Measurements from ENCODE around the gene SMARCA5. TPM values are rescaled to one million over a fixed set of nuclear protein-coding genes. Genes with fewer than 3 reads are reported as not detected.

Gene SMARCA5
- total and polyA plus RNA-seq, 10 of the 15 experiments (the other 5 are each of a cell fraction or from before 2014, with no cell fraction given), result 21.7 to 69.6 (median 37.4) TPM

- ChIA-PET SMC1A (ENCODE audit: uncharacterized antibody, unreplicated experiment) (interaction anchor here (0.9 to 1.6 kb wide), 5 partner anchors 11 to 111 kb away, joined by 3 read pairs; no protein-coding TSS in a partner anchor), RAD21 (ENCODE audit: unreplicated experiment) (interaction anchor here (0.6 to 2.2 kb wide), 4 partner anchors 24 to 137 kb away, joined by 3 to 9 read pairs (median 4); no protein-coding TSS in a partner anchor), POLR2A (interaction anchor here (0.6 to 1.5 kb wide), 6 partner anchors 12 to 324 kb away, joined by 4 to 10 read pairs (median 5); no protein-coding TSS in a partner anchor), CTCF (interaction anchor here (0.6 to 1.7 kb wide), 3 partner anchors 9 to 313 kb away, joined by 3 to 4 read pairs (median 3); no protein-coding TSS in a partner anchor)
- peak; percentile 36 for ATAC-seq
- Histone ChIP-seq H2AFZ (ENCODE audit: control insufficient read depth, low read depth, low read length) (peak overlapping the region; percentile 77), H3K79me2 (ENCODE audit: control insufficient read depth, insufficient read depth, low read length) (peaks cover 44% of the 10 kb centered on the region), H3K4me1 (ENCODE audit: control insufficient read depth, insufficient read depth, low read length) (no peaks in the 10 kb centered on the region), H3K27me3 (replicated peaks in 1 of 2; ENCODE audit: control insufficient read depth in 2 of 2, insufficient read depth in 2 of 2, low read length in 1 of 2) (no peaks in the 10 kb centered on the region; a peak in 1 of 4 replicates), H4K20me1 (ENCODE audit: control insufficient read depth, insufficient read depth) (no peaks in the 10 kb centered on the region), H3K9me3 (replicated peaks; ENCODE audit: control insufficient read depth, insufficient read depth, low read length) (no peaks in the 10 kb centered on the region), H3K9ac (ENCODE audit: control insufficient read depth, insufficient read depth, low read length) (peak overlapping the region; percentile 78), H3K4me2 (ENCODE audit: control insufficient read depth, insufficient read depth) (peak overlapping the region; percentile 17), H3K27ac (ENCODE audit: control insufficient read depth, insufficient read depth) (peak overlapping the region; percentile 88; the same call in 1 of the 2 replicates), H3K36me3 (ENCODE audit: control insufficient read depth in 2 of 2, insufficient read depth in 2 of 2, low read length in 1 of 2) (peaks cover 0 to 4% of the 10 kb centered on the region in 2 experiments; a peak in 1 of 4 replicates), H3K4me3 (peak overlapping the region; percentile 94)
- DNase-seq (ENCODE audit: low read depth, low spot score), result no peak
- BruUV-seq (replicated peaks), result no TSS peak
- WGBS (ENCODE audit: insufficient coverage, insufficient replicate concordance, low lambda C conversion rate, missing lambda C conversion rate), result 2% methylated on average over 17 of the region's 18 CpGs
- intact Hi-C loops (cut with micrococcal nuclease; ENCODE audit: unreplicated experiment), result loop anchor here (1.0 to 2.0 kb wide), 2 partner anchors 109 to 324 kb away; no protein-coding TSS in a partner anchor
- FAIRE-seq, result no peak
- in situ Hi-C loops (cut with MboI), result no loop called here
- TF ChIP-seq CBX5 (IDR thresholded peaks at IDR 0.05; ENCODE audit: low read depth), result 0 out of 2 replicates have a peak, but pooled peaks have one; percentile 38
- no peak for TF ChIP-seq YY1 (IDR thresholded peaks at IDR 0.05; ENCODE audit: low read depth, low read length)
- TF ChIP-seq ZNF384 (IDR thresholded peaks at IDR 0.05; ENCODE audit: borderline replicate concordance, low read depth, low read length), result peak; percentile 85
- 0 out of 2 replicates have a peak, but pooled peaks have one; percentile 31 for TF ChIP-seq NKRF (conservative IDR thresholded peaks at IDR 0.05)
- TF ChIP-seq MYB (IDR thresholded peaks at IDR 0.05; ENCODE audit: borderline replicate concordance, low read depth, low read length), result no peak
- TF ChIP-seq CREM (IDR thresholded peaks at IDR 0.05; ENCODE audit: low read depth), result peak; percentile 80
- TF ChIP-seq MXI1 (IDR thresholded peaks at IDR 0.05; ENCODE audit: low read depth, low read length), result no peak; the same call in 1 of the 2 replicates
- TF ChIP-seq CREB1 (IDR thresholded peaks at IDR 0.05; ENCODE audit: low read depth), result peak; percentile 92
- no peak for TF ChIP-seq RCOR1 (conservative IDR thresholded peaks at IDR 0.05; ENCODE audit: low read depth, low read length)
- TF ChIP-seq EZH2 (IDR thresholded peaks at IDR 0.05; ENCODE audit: borderline replicate concordance, control insufficient read depth, low read depth, low read length), result no peak
- TF ChIP-seq RBBP5 (conservative IDR thresholded peaks at IDR 0.05), result no peak
- peak; percentile 67 for TF ChIP-seq SIN3A (IDR thresholded peaks at IDR 0.05; ENCODE audit: low read depth, low read length)
- peak; percentile 9; the same call in 1 of the 2 replicates for TF ChIP-seq NBN (IDR thresholded peaks at IDR 0.05)
- TF ChIP-seq GABPA (IDR thresholded peaks at IDR 0.05; ENCODE audit: low read depth), result peak; percentile 66; the same call in 1 of the 2 replicates
- TF ChIP-seq RFX5 (IDR thresholded peaks at IDR 0.05; ENCODE audit: low read depth, low read length), result no peak
Observed at GRCh38 chr4:143512978-143513313, 556 bp upstream of the SMARCA5 start.
